Measurements from ENCODE around the gene GABPB1.
"Not testable (repeated sequence)": the region's sequence is repeated elsewhere in the genome, so short reads cannot be mapped to it uniquely, and the experiment has no call there.

Gene GABPB1

GRCh38 chr15:50354838-50355618, at the start of gene GABPB1:
GABPB1 (minus strand) TSS chr15:50355198; CDS start chr15:50309798, 45,400 bp downstream.
- H3K4me1 ChIP-seq (ENCODE audit: control insufficient read depth, insufficient read depth, low read length), result peaks cover 38% of the 10 kb centered on the region
- peak; percentile 95 for DNase-seq (ENCODE audit: low read depth)
- H3K9ac ChIP-seq (ENCODE audit: low read length), result peak within 1 kb of the TSS; percentile 98
- H3K36me3 ChIP-seq (ENCODE audit: control insufficient read depth, insufficient read depth, low read length, severe bottlenecking), result no peaks in the 10 kb centered on the region
- H3K27me3 ChIP-seq (replicated peaks; ENCODE audit: control insufficient read depth, insufficient read depth, low read length), result no peaks in the 10 kb centered on the region
- H3K4me3 ChIP-seq (ENCODE audit: low read length), result peak within 1 kb of the TSS; percentile 98
- H3K9me3 ChIP-seq (ENCODE audit: control insufficient read depth, low read length), result no peaks in the 10 kb centered on the region

DNA sequence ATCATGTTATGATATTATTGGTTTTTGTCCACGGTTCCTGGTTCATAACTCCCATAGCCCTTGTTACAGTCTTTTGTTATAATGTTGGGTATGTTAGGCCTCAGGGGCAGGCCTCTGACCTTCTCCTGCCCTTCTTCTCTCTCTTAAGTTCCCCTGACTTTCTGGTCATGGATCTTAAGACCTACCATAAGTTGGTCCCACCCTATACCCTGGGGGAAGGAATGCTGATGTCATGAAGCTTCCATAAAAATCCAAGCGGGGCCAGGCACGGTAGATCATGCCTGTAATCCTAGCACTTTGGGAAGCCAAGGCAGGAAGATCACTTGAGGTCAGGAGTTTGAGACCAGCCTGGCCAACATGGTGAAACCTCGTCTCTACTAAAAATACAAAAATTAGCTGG, 36.6 kb upstream of the GABPB1 start:
- not testable (repeated sequence) for H3K27me3 ChIP-seq (replicated peaks; ENCODE audit: control insufficient read depth, insufficient read depth, low read length); H3K36me3 ChIP-seq (ENCODE audit: control insufficient read depth, insufficient read depth, low read length, severe bottlenecking); H3K4me1 ChIP-seq (ENCODE audit: control insufficient read depth, insufficient read depth, low read length); H3K9me3 ChIP-seq (ENCODE audit: control insufficient read depth, low read length); H3K9ac ChIP-seq (ENCODE audit: low read length); H3K4me3 ChIP-seq (ENCODE audit: low read length)
- peak; percentile 42 for DNase-seq (ENCODE audit: low read depth)

- no peak overlapping the region for H3K9ac ChIP-seq (ENCODE audit: low read length)
- no peaks in the 10 kb centered on the region for H3K27me3 ChIP-seq (replicated peaks; ENCODE audit: control insufficient read depth, insufficient read depth, low read length)
- H3K9me3 ChIP-seq (ENCODE audit: control insufficient read depth, low read length), result no peaks in the 10 kb centered on the region
- no peaks in the 10 kb centered on the region for H3K36me3 ChIP-seq (ENCODE audit: control insufficient read depth, insufficient read depth, low read length, severe bottlenecking)
- DNase-seq (ENCODE audit: low read depth), result no peak
- H3K4me1 ChIP-seq (ENCODE audit: control insufficient read depth, insufficient read depth, low read length), result peaks cover 3% of the 10 kb centered on the region
- no peak overlapping the region for H3K4me3 ChIP-seq (ENCODE audit: low read length)
Measured at GRCh38 chr15:50390554-50391264, 35.7 kb upstream of the GABPB1 start.

DNA sequence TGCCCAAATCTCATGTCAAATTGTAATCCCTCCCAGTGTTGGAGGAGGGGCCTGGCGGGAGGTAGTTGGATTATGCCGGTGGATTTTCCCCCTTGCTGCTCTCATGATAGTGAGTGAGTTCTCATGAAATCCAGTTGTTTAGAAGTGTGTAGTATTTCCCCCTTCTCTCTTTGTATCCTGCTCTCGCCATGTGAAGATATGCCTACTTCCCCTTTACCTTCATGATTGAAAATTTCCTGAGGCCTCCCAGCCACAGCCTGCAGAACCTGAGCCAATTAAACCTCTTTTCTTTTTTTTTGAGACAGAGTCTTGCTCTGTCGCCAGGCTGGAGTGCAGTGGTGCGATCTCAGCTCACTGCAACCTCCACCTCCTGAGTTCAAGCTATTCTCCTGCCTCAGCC, 27.4 kb upstream of the GABPB1 start:
- H3K4me1 ChIP-seq (ENCODE audit: control insufficient read depth, insufficient read depth, low read length); DNase-seq (ENCODE audit: low read depth); H3K9ac ChIP-seq (ENCODE audit: low read length); H3K4me3 ChIP-seq (ENCODE audit: low read length); H3K9me3 ChIP-seq (ENCODE audit: control insufficient read depth, low read length); H3K27me3 ChIP-seq (replicated peaks; ENCODE audit: control insufficient read depth, insufficient read depth, low read length); H3K36me3 ChIP-seq (ENCODE audit: control insufficient read depth, insufficient read depth, low read length, severe bottlenecking): not testable (repeated sequence)

- no peak for DNase-seq (ENCODE audit: low read depth)
- H3K9me3 ChIP-seq (ENCODE audit: control insufficient read depth, low read length), result no peaks in the 10 kb centered on the region
- no peaks in the 10 kb centered on the region for H3K27me3 ChIP-seq (replicated peaks; ENCODE audit: control insufficient read depth, insufficient read depth, low read length)
- peaks cover 10% of the 10 kb centered on the region for H3K4me1 ChIP-seq (ENCODE audit: control insufficient read depth, insufficient read depth, low read length)
- H3K9ac ChIP-seq (ENCODE audit: low read length), result no peak overlapping the region
- H3K36me3 ChIP-seq (ENCODE audit: control insufficient read depth, insufficient read depth, low read length, severe bottlenecking), result no peaks in the 10 kb centered on the region
- no peak overlapping the region for H3K4me3 ChIP-seq (ENCODE audit: low read length)
Measured at GRCh38 chr15:50381438-50381837, 26.4 kb upstream of the GABPB1 start.

DNA sequence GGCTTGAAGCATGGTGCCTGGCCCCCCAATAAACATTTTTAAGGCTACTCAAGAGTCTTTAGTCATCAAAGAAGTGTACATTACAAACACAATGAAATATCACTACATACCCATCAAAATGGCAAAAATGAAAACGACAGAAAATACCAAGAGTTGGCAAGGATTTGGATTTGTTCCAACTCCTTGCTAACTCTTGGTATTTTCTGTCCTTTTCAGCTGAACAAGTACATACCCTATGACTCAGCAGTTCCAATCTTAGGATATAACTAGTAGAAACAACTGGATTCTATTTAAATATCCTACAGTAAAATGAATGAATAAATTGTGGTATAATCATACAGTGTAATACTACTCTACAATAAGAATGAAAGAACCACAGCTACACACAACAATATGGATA, 25.1 kb upstream of the GABPB1 start:
- peak; percentile 49 for DNase-seq (ENCODE audit: low read depth)
- Histone ChIP-seq H3K9ac (ENCODE audit: low read length) (no peak overlapping the region), H3K4me1 (ENCODE audit: control insufficient read depth, insufficient read depth, low read length) (peaks cover 10% of the 10 kb centered on the region), H3K9me3 (ENCODE audit: control insufficient read depth, low read length) (no peaks in the 10 kb centered on the region), H3K36me3 (ENCODE audit: control insufficient read depth, insufficient read depth, low read length, severe bottlenecking) (no peaks in the 10 kb centered on the region), H3K4me3 (ENCODE audit: low read length) (no peak overlapping the region), H3K27me3 (replicated peaks; ENCODE audit: control insufficient read depth, insufficient read depth, low read length) (no peaks in the 10 kb centered on the region)

DNA sequence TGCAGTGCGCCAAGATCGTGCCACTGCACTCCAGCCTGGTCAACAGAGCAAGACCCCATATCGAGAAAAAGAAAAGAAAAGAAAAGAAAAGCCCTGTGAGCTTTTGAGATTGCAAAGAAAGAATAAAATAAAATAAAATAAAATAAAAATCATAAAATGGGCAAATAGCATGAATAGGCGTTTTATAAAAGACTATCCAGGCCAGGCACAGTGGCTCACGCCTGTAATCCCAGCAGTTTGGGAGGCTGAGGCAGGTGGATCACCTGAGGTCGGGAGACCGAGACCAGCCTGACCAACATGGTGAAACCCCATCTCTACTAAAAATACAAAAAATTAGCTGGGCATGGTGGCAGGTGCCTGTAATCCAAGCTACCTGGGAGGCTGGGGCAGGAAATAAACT, 24.4 kb upstream of the GABPB1 start:
- H3K4me1 ChIP-seq (ENCODE audit: control insufficient read depth, insufficient read depth, low read length); H3K27me3 ChIP-seq (replicated peaks; ENCODE audit: control insufficient read depth, insufficient read depth, low read length); H3K9ac ChIP-seq (ENCODE audit: low read length); H3K9me3 ChIP-seq (ENCODE audit: control insufficient read depth, low read length); H3K36me3 ChIP-seq (ENCODE audit: control insufficient read depth, insufficient read depth, low read length, severe bottlenecking); DNase-seq (ENCODE audit: low read depth); H3K4me3 ChIP-seq (ENCODE audit: low read length): not testable (repeated sequence)

GRCh38 chr15:50378776-50379175, 23.8 kb upstream of the GABPB1 start:
- Histone ChIP-seq H3K4me3 (ENCODE audit: low read length) (no peak overlapping the region), H3K27me3 (replicated peaks; ENCODE audit: control insufficient read depth, insufficient read depth, low read length) (no peaks in the 10 kb centered on the region), H3K4me1 (ENCODE audit: control insufficient read depth, insufficient read depth, low read length) (peaks cover 10% of the 10 kb centered on the region), H3K9ac (ENCODE audit: low read length) (peak overlapping the region; percentile 54), H3K36me3 (ENCODE audit: control insufficient read depth, insufficient read depth, low read length, severe bottlenecking) (no peaks in the 10 kb centered on the region), H3K9me3 (ENCODE audit: control insufficient read depth, low read length) (no peaks in the 10 kb centered on the region)
- no peak for DNase-seq (ENCODE audit: low read depth)

GRCh38 chr15:50377867-50378751, 23.1 kb upstream of the GABPB1 start:
- no peaks in the 10 kb centered on the region for H3K9me3 ChIP-seq (ENCODE audit: control insufficient read depth, low read length)
- peak overlapping the region; percentile 54 for H3K9ac ChIP-seq (ENCODE audit: low read length)
- DNase-seq (ENCODE audit: low read depth), result peak; percentile 44
- H3K36me3 ChIP-seq (ENCODE audit: control insufficient read depth, insufficient read depth, low read length, severe bottlenecking), result no peaks in the 10 kb centered on the region
- no peak overlapping the region for H3K4me3 ChIP-seq (ENCODE audit: low read length)
- no peaks in the 10 kb centered on the region for H3K27me3 ChIP-seq (replicated peaks; ENCODE audit: control insufficient read depth, insufficient read depth, low read length)
- H3K4me1 ChIP-seq (ENCODE audit: control insufficient read depth, insufficient read depth, low read length), result peaks cover 10% of the 10 kb centered on the region

DNA sequence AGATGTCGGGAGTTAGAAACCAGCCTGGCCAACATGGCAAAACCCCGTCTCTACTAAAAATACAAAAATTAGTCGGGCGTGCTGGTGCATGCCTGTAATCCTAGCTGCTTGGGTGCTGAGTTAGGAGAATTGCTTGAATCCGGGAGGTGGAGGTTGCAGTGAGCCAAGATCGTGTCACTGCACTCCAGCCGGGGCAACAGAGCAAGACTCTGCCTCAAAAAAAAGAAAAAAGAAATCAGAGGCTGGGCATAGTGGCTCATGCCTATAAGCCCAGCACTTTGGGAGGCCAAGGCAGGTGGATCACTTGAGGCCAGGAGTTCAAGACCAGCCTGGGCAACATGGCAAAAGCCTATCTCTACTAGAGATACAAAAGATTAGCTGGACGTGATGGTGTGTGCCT, 14.6 kb upstream of the GABPB1 start:
- not testable (repeated sequence) for H3K27me3 ChIP-seq (replicated peaks; ENCODE audit: control insufficient read depth, insufficient read depth, low read length); H3K9ac ChIP-seq (ENCODE audit: low read length); DNase-seq (ENCODE audit: low read depth); H3K4me3 ChIP-seq (ENCODE audit: low read length); H3K36me3 ChIP-seq (ENCODE audit: control insufficient read depth, insufficient read depth, low read length, severe bottlenecking); H3K4me1 ChIP-seq (ENCODE audit: control insufficient read depth, insufficient read depth, low read length); H3K9me3 ChIP-seq (ENCODE audit: control insufficient read depth, low read length)

DNA sequence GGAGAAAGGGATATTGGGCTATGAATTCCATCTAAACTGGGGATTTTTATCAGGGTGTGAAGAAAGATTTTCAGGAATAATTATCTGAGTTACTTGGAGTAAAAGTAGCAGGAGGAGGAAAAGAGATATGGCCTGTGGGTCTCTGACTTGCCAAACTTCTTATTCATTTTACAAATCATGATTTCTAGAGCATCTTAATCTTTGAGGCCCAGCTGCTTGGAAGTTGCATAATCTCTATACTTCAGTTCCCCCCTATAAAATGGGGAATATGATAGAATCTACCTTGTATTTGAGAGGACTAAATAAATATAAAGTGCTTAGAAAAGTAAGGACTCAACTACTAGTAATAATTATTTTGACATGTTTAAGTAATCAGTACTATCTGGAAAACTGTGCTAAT, 11.0 kb upstream of the GABPB1 start:
- Histone ChIP-seq H3K9me3 (ENCODE audit: control insufficient read depth, low read length) (no peaks in the 10 kb centered on the region), H3K27me3 (replicated peaks; ENCODE audit: control insufficient read depth, insufficient read depth, low read length) (no peaks in the 10 kb centered on the region), H3K4me3 (ENCODE audit: low read length) (no peak overlapping the region), H3K9ac (ENCODE audit: low read length) (no peak overlapping the region), H3K36me3 (ENCODE audit: control insufficient read depth, insufficient read depth, low read length, severe bottlenecking) (no peaks in the 10 kb centered on the region), H3K4me1 (ENCODE audit: control insufficient read depth, insufficient read depth, low read length) (no peaks in the 10 kb centered on the region)
- no peak for DNase-seq (ENCODE audit: low read depth)

Measured in adipocyte (in vitro differentiated cells).